WTC11 (cell line): Measurements from ENCODE around the gene TAAR2. TPM values are rescaled to one million over a fixed set of nuclear protein-coding genes. Genes with fewer than 3 reads are reported as not detected.

ENCODE experiments used
- ATAC-seq: fragments of 200-7000 bp; cut with Tn5 transposase; 2 replicates; pipeline ENCODE4 v1.10.0; 2021; ENCODE audit warnings: mild to moderate bottlenecking, moderate library complexity
- CTCF ChIA-PET: fragments of 300-600 bp; sonication (Branson Sonifier 250); formaldehyde crosslinking; loops from one replicate; lab custom pipeline; 2021; ENCODE audit warnings: antibody characterized with exemption; lab: Charles Lee
- POLR2A ChIA-PET: fragments of 350-600 bp; sonication (Branson Sonifier 250); formaldehyde crosslinking; loops from one replicate; lab custom pipeline; 2021; ENCODE audit warnings: antibody characterized with exemption; lab: Charles Lee
- DNase-seq: peaks from one replicate; pipeline ENCODE4 v3.0.0; 2021; ENCODE audit warnings: low spot score
- H3K27ac Mint-ChIP-seq: 2 replicates; pipeline ENCODE4 v1.8.0; 2021; ENCODE audit warnings: mixed read lengths
- H3K27me3 Mint-ChIP-seq: 2 replicates; pipeline ENCODE4 v1.8.0; 2021; ENCODE audit warnings: low read depth, mild to moderate bottlenecking, moderate library complexity, mixed read lengths
- H3K36me3 Mint-ChIP-seq: 2 replicates; pipeline ENCODE4 v1.8.0; 2021; ENCODE audit warnings: mixed read lengths
- H3K4me1 Mint-ChIP-seq: 2 replicates; pipeline ENCODE4 v1.8.0; 2022; ENCODE audit warnings: mixed read lengths
- H3K4me3 Mint-ChIP-seq: 2 replicates; pipeline ENCODE4 v1.8.0; 2021; ENCODE audit warnings: mild to moderate bottlenecking, moderate library complexity, mixed read lengths
- H3K9me3 Mint-ChIP-seq: 2 replicates; pipeline ENCODE4 v1.8.0; 2021; ENCODE audit warnings: mixed read lengths
- AFF4 ChIP-seq: sonication (generic); formaldehyde crosslinking; IDR thresholded peaks from 2 replicates; pipeline ENCODE4 v1.8.1; 2023; ENCODE audit warnings: mild to moderate bottlenecking, missing genetic modification reagents, borderline replicate concordance
- ATF2 ChIP-seq: sonication (generic); formaldehyde crosslinking; IDR thresholded peaks from 2 replicates; pipeline ENCODE4 v1.8.1; 2022; ENCODE audit warnings: low read depth, missing genetic modification reagents, borderline replicate concordance
- CDX4 ChIP-seq: fragments of 250-450 bp; sonication (Bioruptor Pico); IDR thresholded peaks from 2 replicates; pipeline ENCODE4 v1.9.0; 2021; ENCODE audit warnings: moderate library complexity, mild to moderate bottlenecking, inconsistent platforms, borderline replicate concordance
- CREM ChIP-seq: sonication (generic); formaldehyde crosslinking; IDR thresholded peaks from 2 replicates; pipeline ENCODE4 v1.8.1; 2022; ENCODE audit warnings: mild to moderate bottlenecking, missing genetic modification reagents, moderate library complexity
- FOXJ3 ChIP-seq: sonication (generic); formaldehyde crosslinking; IDR thresholded peaks from 2 replicates; pipeline ENCODE4 v1.9.0; 2021; ENCODE audit warnings: missing genetic modification reagents, mild to moderate bottlenecking, borderline replicate concordance
- GTF2I ChIP-seq: fragments of 250-450 bp; sonication (Bioruptor Pico); conservative IDR thresholded peaks from 2 replicates; pipeline ENCODE4 v1.4.0; 2021; ENCODE audit warnings: mild to moderate bottlenecking
- HMGA2 ChIP-seq: fragments of 250-450 bp; sonication (Bioruptor Pico); IDR thresholded peaks from 2 replicates; pipeline ENCODE4 v1.4.0; 2021; ENCODE audit warnings: mild to moderate bottlenecking, moderate library complexity
- HMGXB4 ChIP-seq: sonication (generic); formaldehyde crosslinking; IDR thresholded peaks from 2 replicates; pipeline ENCODE4 v1.8.1; 2023; ENCODE audit warnings: mild to moderate bottlenecking, moderate library complexity, missing genetic modification reagents
- JUN ChIP-seq: sonication (generic); formaldehyde crosslinking; IDR thresholded peaks from 2 replicates; pipeline ENCODE4 v1.8.0; 2023; ENCODE audit warnings: mild to moderate bottlenecking, missing genetic modification reagents
- MXD4 ChIP-seq: fragments of 250-450 bp; sonication (Bioruptor Pico); IDR thresholded peaks from 2 replicates; pipeline ENCODE4 v1.8.0; 2021; ENCODE audit warnings: mild to moderate bottlenecking, moderate library complexity, borderline replicate concordance
- NFYB ChIP-seq: sonication (generic); formaldehyde crosslinking; conservative IDR thresholded peaks from 2 replicates; pipeline ENCODE4 v1.8.0; 2022; ENCODE audit warnings: low read depth, missing genetic modification reagents
- PRRX2 ChIP-seq: fragments of 250-450 bp; sonication (Bioruptor Pico); IDR thresholded peaks from 2 replicates; pipeline ENCODE4 v1.8.0; 2021; ENCODE audit warnings: mild to moderate bottlenecking
- STAT6 ChIP-seq: sonication (generic); formaldehyde crosslinking; conservative IDR thresholded peaks from 2 replicates; pipeline ENCODE4 v1.8.1; 2023; ENCODE audit warnings: mild to moderate bottlenecking, low read depth, missing genetic modification reagents, moderate library complexity
- ZNF317 ChIP-seq: sonication (generic); formaldehyde crosslinking; IDR thresholded peaks from 2 replicates; pipeline ENCODE4 v1.8.1; 2023; ENCODE audit warnings: low read depth, mild to moderate bottlenecking, moderate library complexity, missing genetic modification reagents, borderline replicate concordance
- ZNF396 ChIP-seq: fragments of 250-450 bp; sonication (Bioruptor Pico); IDR thresholded peaks from 2 replicates; pipeline ENCODE4 v1.8.0; 2021; ENCODE audit warnings: mild to moderate bottlenecking, moderate library complexity, borderline replicate concordance
- ZNF416 ChIP-seq: fragments of 250-450 bp; sonication (Bioruptor Pico); IDR thresholded peaks from 2 replicates; pipeline ENCODE4 v1.9.0; 2021; ENCODE audit warnings: mild to moderate bottlenecking, inconsistent platforms
- ZNF423 ChIP-seq: fragments of 250-450 bp; sonication (Bioruptor Pico); IDR thresholded peaks from 2 replicates; pipeline ENCODE4 v2.1.2; 2022; ENCODE audit warnings: mild to moderate bottlenecking, moderate library complexity
- ZNF425 ChIP-seq: fragments of 250-450 bp; sonication (Bioruptor Pico); conservative IDR thresholded peaks from 2 replicates; pipeline ENCODE4 v1.9.0; 2021; ENCODE audit warnings: mild to moderate bottlenecking
- ZNF671 ChIP-seq: fragments of 250-450 bp; sonication (Bioruptor Pico); IDR thresholded peaks from 2 replicates; pipeline ENCODE4 v1.8.0; 2021; ENCODE audit warnings: mild to moderate bottlenecking
- total RNA-seq: library from RNA; stranded (reverse); gene quantifications from 3 replicates; pipeline ENCODE4 v1.2.3, GENCODE V29; 2021

The TAAR2 gene
- total RNA-seq, 1 experiment from 2014 or later, result not detected

GRCh38 chr6:132650429-132650828 lies 26.4 kb upstream of the TAAR2 start (continued):
- no peak for TF ChIP-seq AFF4 (CRISPR knock-in tag)
- TF ChIP-seq PRRX2 (CRISPR knock-in tag), result no peak
- no peak for TF ChIP-seq ZNF671 (CRISPR knock-in tag)

GRCh38 chr6:132648828-132649227 lies 24.8 kb upstream of the TAAR2 start:
- Mint-ChIP-seq H3K27me3 (no peaks in the 10 kb centered on the region), H3K36me3 (no peaks in the 10 kb centered on the region), H3K4me1 (no peaks in the 10 kb centered on the region), H3K9me3 (no peaks in the 10 kb centered on the region), H3K4me3 (no peak overlapping the region), H3K27ac (no peak overlapping the region)
- TF ChIP-seq ZNF396 (CRISPR knock-in tag) (no peak), CREM (CRISPR knock-in tag) (no peak), FOXJ3 (CRISPR knock-in tag) (no peak), ZNF317 (CRISPR knock-in tag) (no peak), HMGXB4 (CRISPR knock-in tag) (no peak), HMGA2 (CRISPR knock-in tag) (no peak), STAT6 (no peak), ZNF416 (CRISPR knock-in tag) (no peak), ATF2 (CRISPR knock-in tag) (no peak), JUN (CRISPR knock-in tag) (no peak), GTF2I (CRISPR knock-in tag) (no peak), NFYB (CRISPR knock-in tag) (no peak), ZNF423 (CRISPR knock-in tag) (no peak), MXD4 (CRISPR knock-in tag) (no peak), CDX4 (CRISPR knock-in tag) (no peak), ZNF425 (no peak)
- no peak for DNase-seq
- CTCF ChIA-PET, result interaction anchor here (1.1 kb wide), 1 partner anchor 66 kb away, joined by 3 read pairs; no protein-coding TSS in a partner anchor
- no peak for ATAC-seq
- POLR2A ChIA-PET, result no interaction called here
